Parathyroid adenoma (tissue), 2 donors: Measurements from ENCODE around the gene ZNF354C.

Experiments used
- H2AFZ ChIP-seq: fragments of 300-600 bp; sonication (generic); one replicate; pipeline ENCODE4 v1.7.0; 2017; ENCODE audit warnings: antibody characterized with exemption, mild to moderate bottlenecking
- H3K27ac ChIP-seq: fragments of 300-600 bp; sonication (generic); one replicate; pipeline ENCODE4 v1.7.0; 2017
- H3K27me3 ChIP-seq: fragments of 300-600 bp; sonication (generic); one replicate; pipeline ENCODE4 v1.7.0; 2017; ENCODE audit warnings: low read length; ENCODE audit not compliant: control insufficient read depth, insufficient read depth
- H3K36me3 ChIP-seq: fragments of 300-600 bp; sonication (generic); one replicate; pipeline ENCODE4 v1.7.0; 2017; ENCODE audit warnings: low read length; ENCODE audit not compliant: control insufficient read depth, insufficient read depth
- H3K4me1 ChIP-seq: fragments of 300-600 bp; sonication (generic); one replicate; pipeline ENCODE4 v1.7.0; 2017; ENCODE audit warnings: control low read depth
- H3K4me2 ChIP-seq: fragments of 300-600 bp; sonication (generic); one replicate; pipeline ENCODE4 v1.7.0; 2017; ENCODE audit warnings: low read length
- H3K4me3 ChIP-seq: fragments of 300-600 bp; sonication (generic); one replicate; pipeline ENCODE4 v1.7.0; 2017; ENCODE audit warnings: low read depth, low read length
- H3K79me2 ChIP-seq: fragments of 300-600 bp; sonication (generic); one replicate; pipeline ENCODE4 v1.7.0; 2017; ENCODE audit warnings: control low read depth
- H3K9ac ChIP-seq: fragments of 300-600 bp; sonication (generic); one replicate; pipeline ENCODE4 v1.7.0; 2017; ENCODE audit warnings: mild to moderate bottlenecking
- H3K9me3 ChIP-seq: fragments of 300-600 bp; sonication (generic); one replicate; pipeline ENCODE4 v1.7.0; 2017; ENCODE audit warnings: low read length; ENCODE audit not compliant: control insufficient read depth
- CTCF ChIP-seq: fragments of 300-600 bp; sonication (generic); IDR thresholded peaks from one replicate; pipeline ENCODE4 v1.7.0; 2017; ENCODE audit warnings: antibody characterized with exemption, mild to moderate bottlenecking
- donor health status: primary hyperparathyroidism.

ZNF354C gene

GRCh38 chr5:179124273-179124852 is 64.2 kb downstream of the ZNF354C start:
- H3K36me3 ChIP-seq = no peaks in the 10 kb centered on the region
- no peak overlapping the region for H3K27ac ChIP-seq
- H3K4me2 ChIP-seq = no peak overlapping the region
- H3K4me1 ChIP-seq = no peaks in the 10 kb centered on the region
- no peak overlapping the region for H2AFZ ChIP-seq
- H3K9me3 ChIP-seq = no peaks in the 10 kb centered on the region
- no peak overlapping the region for H3K9ac ChIP-seq
- no peak overlapping the region for H3K4me3 ChIP-seq
- no peak for TF ChIP-seq CTCF
- H3K79me2 ChIP-seq = no peaks in the 10 kb centered on the region
- H3K27me3 ChIP-seq = no peaks in the 10 kb centered on the region

- Histone ChIP-seq H3K27me3 (no peaks in the 10 kb centered on the region), H3K79me2 (no peaks in the 10 kb centered on the region), H3K9me3 (no peaks in the 10 kb centered on the region), H3K27ac (no peak overlapping the region), H3K9ac (no peak overlapping the region), H3K4me3 (no peak overlapping the region), H2AFZ (no peak overlapping the region), H3K4me2 (no peak overlapping the region), H3K4me1 (no peaks in the 10 kb centered on the region), H3K36me3 (no peaks in the 10 kb centered on the region)
- TF ChIP-seq CTCF = no peak
Observed at GRCh38 chr5:179124853-179125788, 64.9 kb downstream of the ZNF354C start.

GRCh38 chr5:179125789-179126505 is 65.8 kb downstream of the ZNF354C start:
- TF ChIP-seq CTCF = no peak
- H3K4me1 ChIP-seq = no peaks in the 10 kb centered on the region
- no peak overlapping the region for H3K9ac ChIP-seq
- H2AFZ ChIP-seq = no peak overlapping the region
- H3K4me2 ChIP-seq = no peak overlapping the region
- no peak overlapping the region for H3K4me3 ChIP-seq
- no peaks in the 10 kb centered on the region for H3K27me3 ChIP-seq
- H3K27ac ChIP-seq = no peak overlapping the region
- H3K9me3 ChIP-seq = no peaks in the 10 kb centered on the region
- H3K79me2 ChIP-seq = no peaks in the 10 kb centered on the region
- no peaks in the 10 kb centered on the region for H3K36me3 ChIP-seq

- H3K4me1 ChIP-seq = no peaks in the 10 kb centered on the region
- H3K4me3 ChIP-seq = no peak overlapping the region
- no peak overlapping the region for H3K9ac ChIP-seq
- H3K4me2 ChIP-seq = no peak overlapping the region
- no peaks in the 10 kb centered on the region for H3K27me3 ChIP-seq
- H2AFZ ChIP-seq = no peak overlapping the region
- H3K27ac ChIP-seq = no peak overlapping the region
- no peaks in the 10 kb centered on the region for H3K9me3 ChIP-seq
- no peaks in the 10 kb centered on the region for H3K36me3 ChIP-seq
- no peaks in the 10 kb centered on the region for H3K79me2 ChIP-seq
- no peak for TF ChIP-seq CTCF
Observed at GRCh38 chr5:179126506-179126991, 66.4 kb downstream of the ZNF354C start.
